Osteoblast (primary cell): ENCODE results near the gene RALGPS1. TPM values are rescaled to one million over a fixed set of nuclear protein-coding genes. Genes with fewer than 3 reads are reported as not detected.

Source experiments
- DNase-seq: peaks from one replicate; pipeline ENCODE4 v3.0.0; 2011; ENCODE audit warnings: low spot score, mixed read lengths; ENCODE audit not compliant: insufficient read length; ENCODE audit errors: missing footprints
- H2AFZ ChIP-seq: 2 replicates; pipeline ENCODE4 v1.6.0; 2011; ENCODE audit warnings: mild to moderate bottlenecking, low read length
- H3K27ac ChIP-seq: 2 replicates; pipeline ENCODE4 v1.5.1; 2011; ENCODE audit warnings: mild to moderate bottlenecking, low read depth, low read length, moderate library complexity
- H3K27me3 ChIP-seq: 2 replicates; pipeline ENCODE4 v1.6.0; 2012; ENCODE audit warnings: mild to moderate bottlenecking, control low read depth, inconsistent platforms, low read length, moderate library complexity; ENCODE audit not compliant: insufficient read depth
- H3K36me3 ChIP-seq: 2 replicates; pipeline ENCODE4 v1.5.1; 2011; ENCODE audit warnings: mild to moderate bottlenecking, low read length, control low read depth, moderate library complexity; ENCODE audit not compliant: insufficient read depth
- H3K4me1 ChIP-seq: 2 replicates; pipeline ENCODE4 v1.5.1; 2011; ENCODE audit warnings: mild to moderate bottlenecking, low read length, control low read depth, moderate library complexity; ENCODE audit not compliant: insufficient read depth
- H3K4me2 ChIP-seq: 2 replicates; pipeline ENCODE4 v1.6.0; 2011; ENCODE audit warnings: mild to moderate bottlenecking, low read length; ENCODE audit not compliant: insufficient read depth
- H3K4me3 ChIP-seq: fragments of 200-600 bp; sonication (generic); 3 replicates; pipeline ENCODE4 v1.5.1; 2012; ENCODE audit warnings: mild to moderate bottlenecking, low read length, inconsistent platforms; ENCODE audit not compliant: insufficient read depth
- H3K79me2 ChIP-seq: 2 replicates; pipeline ENCODE4 v1.6.0; 2012; ENCODE audit warnings: mild to moderate bottlenecking, low read length, control low read depth, inconsistent platforms; ENCODE audit not compliant: insufficient read depth
- H3K9me3 ChIP-seq: 2 replicates; pipeline ENCODE4 v1.5.1; 2011; ENCODE audit warnings: low read depth, low read length, control low read depth
- H4K20me1 ChIP-seq: 2 replicates; pipeline ENCODE4 v1.6.0; 2012; ENCODE audit warnings: mild to moderate bottlenecking, low read length, control low read depth; ENCODE audit not compliant: insufficient read depth
- CTCF ChIP-seq: IDR thresholded peaks from 2 replicates; pipeline ENCODE4 v1.5.1; 2011; ENCODE audit warnings: mild to moderate bottlenecking, low read depth, low read length, moderate library complexity; ENCODE audit errors: extremely low read depth
- total RNA-seq: library from RNA; depleted of rRNA; stranded (reverse); fragments of >200 nt; gene quantifications from 2 replicates; pipeline ENCODE4 v1.2.3, GENCODE V29; 2012

RALGPS1 gene
- total RNA-seq, 1 donor, result 5.1 TPM

- Histone ChIP-seq H2AFZ (peak overlapping the region; percentile 25), H3K36me3 (no peaks in the 10 kb centered on the region), H3K9me3 (no peaks in the 10 kb centered on the region), H3K4me3 (no peak overlapping the region), H4K20me1 (no peaks in the 10 kb centered on the region), H3K79me2 (no peaks in the 10 kb centered on the region), H3K27ac (peak overlapping the region; percentile 36), H3K4me2 (no peak overlapping the region), H3K4me1 (peaks cover 17% of the 10 kb centered on the region), H3K27me3 (peaks cover 5% of the 10 kb centered on the region)
- no peak for DNase-seq
- TF ChIP-seq CTCF, result no peak
Measured at GRCh38 chr9:126957687-126958053, 43.1 kb downstream of the RALGPS1 start.

DNA sequence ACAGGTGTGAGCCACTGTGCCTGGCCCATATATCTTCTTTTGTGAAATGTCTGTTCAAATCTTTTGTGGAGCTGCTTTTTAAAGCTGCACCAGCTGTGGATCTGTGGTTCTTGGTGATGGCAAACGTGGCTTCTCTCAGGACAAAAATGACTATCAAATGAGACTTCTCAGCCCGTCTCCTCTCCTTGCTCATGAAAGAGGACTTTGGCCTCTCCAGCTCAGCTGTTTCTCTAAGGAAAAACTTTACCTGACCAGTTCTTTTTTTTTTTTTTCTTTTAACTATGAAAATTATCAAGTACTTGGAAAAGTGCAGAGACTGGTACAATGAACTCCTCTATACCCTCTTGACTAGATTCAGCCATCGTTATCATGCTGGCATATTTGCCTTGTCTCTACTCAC lies 44.8 kb downstream of the RALGPS1 start:
- TF ChIP-seq CTCF, result no peak
- H3K9me3 ChIP-seq, result no peaks in the 10 kb centered on the region
- no peak overlapping the region for H3K4me2 ChIP-seq
- no peak overlapping the region for H3K27ac ChIP-seq
- H2AFZ ChIP-seq, result no peak overlapping the region
- peaks cover 11% of the 10 kb centered on the region for H3K4me1 ChIP-seq
- DNase-seq, result no peak
- peaks cover 5% of the 10 kb centered on the region for H3K27me3 ChIP-seq
- H4K20me1 ChIP-seq, result no peaks in the 10 kb centered on the region
- no peaks in the 10 kb centered on the region for H3K79me2 ChIP-seq
- H3K4me3 ChIP-seq, result no peak overlapping the region
- no peaks in the 10 kb centered on the region for H3K36me3 ChIP-seq

GRCh38 chr9:126959917-126960316 lies 45.3 kb downstream of the RALGPS1 start:
- H3K4me2 ChIP-seq, result no peak overlapping the region
- no peak for TF ChIP-seq CTCF
- no peak overlapping the region for H3K27ac ChIP-seq
- H3K27me3 ChIP-seq, result peaks cover 5% of the 10 kb centered on the region
- H2AFZ ChIP-seq, result no peak overlapping the region
- no peak for DNase-seq
- no peaks in the 10 kb centered on the region for H4K20me1 ChIP-seq
- H3K79me2 ChIP-seq, result no peaks in the 10 kb centered on the region
- H3K9me3 ChIP-seq, result no peaks in the 10 kb centered on the region
- H3K36me3 ChIP-seq, result no peaks in the 10 kb centered on the region
- no peak overlapping the region for H3K4me3 ChIP-seq
- H3K4me1 ChIP-seq, result peaks cover 11% of the 10 kb centered on the region

DNA sequence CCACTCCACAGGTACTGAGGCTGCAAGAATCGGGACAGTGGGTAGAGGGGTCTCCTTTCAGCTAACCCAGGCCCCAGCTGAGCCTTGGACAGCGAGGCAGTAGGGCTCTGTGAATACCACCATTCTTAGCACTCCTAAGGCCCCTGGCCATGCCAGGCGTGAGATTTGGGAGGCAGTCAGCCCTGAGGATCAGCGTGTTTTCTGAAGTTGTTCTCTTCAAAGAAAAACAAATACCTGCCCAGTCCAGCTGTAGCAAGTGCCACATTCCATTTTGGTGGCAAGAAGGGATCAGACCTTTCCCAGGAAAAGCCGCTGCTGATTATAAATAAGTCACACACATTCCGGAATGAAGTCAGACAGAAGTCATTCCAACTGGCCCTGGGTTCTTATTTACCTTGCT lies 47.8 kb downstream of the RALGPS1 start:
- Histone ChIP-seq H3K79me2 (no peaks in the 10 kb centered on the region), H3K4me2 (no peak overlapping the region), H3K27ac (no peak overlapping the region), H3K27me3 (peaks cover 5% of the 10 kb centered on the region), H2AFZ (no peak overlapping the region), H3K4me1 (peaks cover 6% of the 10 kb centered on the region), H3K4me3 (no peak overlapping the region), H4K20me1 (no peaks in the 10 kb centered on the region), H3K36me3 (no peaks in the 10 kb centered on the region), H3K9me3 (no peaks in the 10 kb centered on the region)
- no peak for DNase-seq
- no peak for TF ChIP-seq CTCF
